HEK293T (cell line): ENCODE data around the gene MKNK1.

Experiments used
- CTCF ChIA-PET: fragments of 350-600 bp; formaldehyde crosslinking; extraction: SDS; loops from one replicate; lab custom pipeline; 2021; ENCODE audit warnings: antibody characterized with exemption, inconsistent platforms; lab: Yijun Ruan, JAX
- POLR2A ChIA-PET: fragments of 350-600 bp; formaldehyde crosslinking; extraction: SDS; loops from one replicate; lab custom pipeline; 2020; ENCODE audit warnings: antibody characterized with exemption, inconsistent platforms; lab: Yijun Ruan, JAX
- DNase-seq: peaks from one replicate; pipeline ENCODE4 v3.0.0; 2012; ENCODE audit warnings: mixed read lengths; ENCODE audit errors: extremely low spot score
- ARNT ChIP-seq: fragments of 450-650 bp; IDR thresholded peaks from 2 replicates; pipeline ENCODE4 v1.6.1; 2017; ENCODE audit warnings: mild to moderate bottlenecking
- BHLHE40 ChIP-seq: fragments of 450-650 bp; IDR thresholded peaks from 2 replicates; pipeline ENCODE4 v1.6.1; 2016; ENCODE audit warnings: mild to moderate bottlenecking, moderate library complexity, borderline replicate concordance
- CTBP1 ChIP-seq: fragments of 450-650 bp; IDR thresholded peaks from 2 replicates; pipeline ENCODE4 v1.6.1; 2016; ENCODE audit warnings: borderline replicate concordance
- ELF4 ChIP-seq: fragments of 450-650 bp; IDR thresholded peaks from 2 replicates; pipeline ENCODE4 v1.6.1; 2017; ENCODE audit warnings: antibody characterized with exemption
- FOXA1 ChIP-seq: fragments of 450-650 bp; IDR thresholded peaks from 2 replicates; pipeline ENCODE4 v1.6.1; 2016; ENCODE audit warnings: mild to moderate bottlenecking
- FOXK2 ChIP-seq: fragments of 450-650 bp; IDR thresholded peaks from 2 replicates; pipeline ENCODE4 v1.6.1; 2016; ENCODE audit warnings: mild to moderate bottlenecking
- FOXM1 ChIP-seq: fragments of 450-650 bp; IDR thresholded peaks from 2 replicates; pipeline ENCODE4 v1.6.1; 2017; ENCODE audit warnings: mild to moderate bottlenecking, borderline replicate concordance
- HDGF ChIP-seq: fragments of 450-650 bp; IDR thresholded peaks from 2 replicates; pipeline ENCODE4 v1.6.1; 2017; ENCODE audit warnings: antibody characterized with exemption, borderline replicate concordance
- L3MBTL2 ChIP-seq: fragments of 450-650 bp; conservative IDR thresholded peaks from 2 replicates; pipeline ENCODE4 v1.6.1; 2016; ENCODE audit warnings: mild to moderate bottlenecking
- LEF1 ChIP-seq: fragments of 450-650 bp; IDR thresholded peaks from 2 replicates; pipeline ENCODE4 v1.6.1; 2017; ENCODE audit warnings: mild to moderate bottlenecking, borderline replicate concordance
- SP1 ChIP-seq: fragments of 450-650 bp; IDR thresholded peaks from 2 replicates; pipeline ENCODE4 v1.6.1; 2017
- SUZ12 ChIP-seq: fragments of 450-650 bp; IDR thresholded peaks from 2 replicates; pipeline ENCODE4 v1.6.1; 2016; ENCODE audit warnings: mild to moderate bottlenecking
- TF ChIP-seq, protein P1 (sequence below): fragments of 450-650 bp; IDR thresholded peaks from 2 replicates; pipeline ENCODE4 v1.6.1; 2016

The MKNK1 gene

GRCh38 chr1:46510341-46510997, 93.6 kb downstream of the MKNK1 start:
- TF ChIP-seq SP1 (no peak), ELF4 (no peak), FOXK2 (no peak), HDGF (no peak)
- CTCF ChIA-PET: no interaction called here
- POLR2A ChIA-PET: no interaction called here
- DNase-seq: no peak

DNA sequence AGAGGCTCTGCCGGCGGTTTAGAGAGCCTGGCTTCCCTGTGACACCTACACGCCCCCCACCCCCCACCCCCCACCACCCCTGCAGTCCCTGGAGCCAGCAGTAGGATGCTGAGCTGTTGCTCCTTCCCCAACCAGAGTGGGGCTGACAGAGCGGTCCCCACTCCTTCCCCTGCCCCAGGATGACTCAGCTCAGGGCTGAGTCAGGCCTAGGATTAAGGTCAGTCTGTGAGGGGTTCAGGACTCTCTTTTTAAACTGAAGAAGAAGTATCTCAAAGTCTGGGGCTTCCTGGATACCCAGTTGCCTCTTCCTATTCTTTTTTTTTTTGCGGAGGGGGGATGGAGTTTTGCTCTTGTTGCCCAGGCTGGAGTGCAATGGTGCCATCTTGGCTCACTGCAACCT, 95.3 kb downstream of the MKNK1 start:
- CTCF ChIA-PET: interaction anchor here (0.8 kb wide), 1 partner anchor 102 kb away, joined by 3 read pairs; no protein-coding TSS in a partner anchor
- no peak for DNase-seq

More for the DNA sequence above, 95.3 kb downstream of the MKNK1 start:
- TF ChIP-seq FOXK2 (no peak), ELF4 (no peak), L3MBTL2 (no peak), FOXA1 (no peak), FOXM1 (no peak), LEF1 (no peak), BHLHE40 (no peak), ARNT (no peak), SP1 (no peak), CTBP1 (no peak), SUZ12 (no peak), HDGF (no peak)
- TF ChIP-seq, protein P1, sequence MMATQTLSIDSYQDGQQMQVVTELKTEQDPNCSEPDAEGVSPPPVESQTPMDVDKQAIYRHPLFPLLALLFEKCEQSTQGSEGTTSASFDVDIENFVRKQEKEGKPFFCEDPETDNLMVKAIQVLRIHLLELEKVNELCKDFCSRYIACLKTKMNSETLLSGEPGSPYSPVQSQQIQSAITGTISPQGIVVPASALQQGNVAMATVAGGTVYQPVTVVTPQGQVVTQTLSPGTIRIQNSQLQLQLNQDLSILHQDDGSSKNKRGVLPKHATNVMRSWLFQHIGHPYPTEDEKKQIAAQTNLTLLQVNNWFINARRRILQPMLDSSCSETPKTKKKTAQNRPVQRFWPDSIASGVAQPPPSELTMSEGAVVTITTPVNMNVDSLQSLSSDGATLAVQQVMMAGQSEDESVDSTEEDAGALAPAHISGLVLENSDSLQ: no peak
- POLR2A ChIA-PET: no interaction called here
